A673 (cell line): Measurements from ENCODE around the gene SMARCAL1.

ENCODE experiments used
- CTCF ChIP-seq: fragments of 300-800, 200-600 bp; sonication (generic); conservative IDR thresholded peaks from 2 replicates; pipeline ENCODE4 v1.5.1; 2017; ENCODE audit warnings: low read depth, mild to moderate bottlenecking, antibody characterized with exemption, low read length, moderate library complexity, mixed read lengths
- EZH2 ChIP-seq: fragments of 200-600 bp; sonication (generic); IDR thresholded peaks from 2 replicates; pipeline ENCODE4 v1.6.1; 2017; ENCODE audit warnings: borderline replicate concordance, low read depth, mild to moderate bottlenecking, mixed read lengths, antibody characterized with exemption, low read length; ENCODE audit not compliant: poor library complexity, severe bottlenecking

GRCh38 chr2:216519154-216519762, 107.0 kb downstream of the SMARCAL1 start:
- TF ChIP-seq EZH2 = no peak
- TF ChIP-seq CTCF = peak; percentile 86
